HCT116 (cell line): ENCODE measurements around the gene TSPAN1. TPM values are rescaled to one million over a fixed set of nuclear protein-coding genes. Genes with fewer than 3 reads are reported as not detected.

Experiments
- ATAC-seq: fragments of 200-7000 bp; cut with Tn5 transposase; 2 replicates; pipeline ENCODE4 v1.9.1; 2020; ENCODE audit warnings: mild to moderate bottlenecking, moderate library complexity
- BruUV-seq: library from RNA; stranded (reverse); fragments of 400-500 nt; replicated peaks from 2 replicates; lab custom pipeline; 2021; lab: Mats Ljungman, UMichigan
- CTCF ChIA-PET: fragments of 300-600 bp; sonication (Branson Sonifier 250); formaldehyde crosslinking; loops from one replicate; lab custom pipeline; 2021; ENCODE audit warnings: antibody characterized with exemption; lab: Charles Lee
- POLR2A ChIA-PET: fragments of 300-600, 350-600 bp; sonication (Branson Sonifier 250); formaldehyde crosslinking; loops from one replicate; lab custom pipeline; 2021; ENCODE audit warnings: antibody characterized with exemption; lab: Charles Lee
- RAD21 ChIA-PET, 2 experiments: fragments of 300-600 bp; sonication (Branson Sonifier 250); formaldehyde crosslinking; loops; one replicate each; lab custom pipeline; 2023; ENCODE audit warnings: low total read pairs in 2 of 2; ENCODE audit not compliant: uncharacterized antibody in 2 of 2, unreplicated experiment in 2 of 2, low non-redundant PET in 1 of 2; lab: Charles Lee
- DNase-seq: peaks from one replicate; pipeline ENCODE4 v3.0.0-alpha.2; 2010; ENCODE audit warnings: low read depth, low spot score
- H2AFZ ChIP-seq: fragments of 200-600 bp; shearing (Covaris generic), sonication (generic); 2 replicates; pipeline ENCODE4 v1.6.1; 2017; ENCODE audit warnings: low read depth, mixed run types, mixed read lengths, antibody characterized with exemption, low read length; ENCODE audit not compliant: poor library complexity, severe bottlenecking
- H3K27ac ChIP-seq: 2 replicates; pipeline ENCODE4 v1.5.1; 2012; ENCODE audit warnings: low read depth, low read length
- H3K27me3 ChIP-seq: fragments of 200-600 bp; sonication (generic); 2 replicates; pipeline ENCODE4 v1.6.1; 2016; ENCODE audit warnings: mixed run types, low read length, mixed read lengths; ENCODE audit not compliant: insufficient read depth
- H3K36me3 ChIP-seq, 2 experiments: fragments of 200-500 bp in 1 of 2; fragments of 200-600 bp in 1 of 2; sonication (Bioruptor generic) in 1 of 2; sonication (generic) in 1 of 2; 2 replicates each; pipeline versions ENCODE4 v1.5.1 to v1.6.1; 2014 to 2016; ENCODE audit warnings: low read length in 2 of 2, inconsistent platforms in 1 of 2, mixed read lengths in 1 of 2, mixed run types in 1 of 2; ENCODE audit not compliant: insufficient read depth in 2 of 2, control insufficient read depth in 1 of 2
- H3K4me1 ChIP-seq, 2 experiments: fragments of 200-600 bp in 1 of 2; sonication (generic) in 1 of 2; 2 replicates each; pipeline versions ENCODE4 v1.5.1 to v1.6.1; 2012 to 2017; ENCODE audit warnings: low read length in 2 of 2, inconsistent platforms in 1 of 2, mild to moderate bottlenecking in 1 of 2, mixed read lengths in 1 of 2, mixed run types in 1 of 2, moderate library complexity in 1 of 2; ENCODE audit not compliant: insufficient read depth in 2 of 2, control insufficient read depth in 1 of 2
- H3K4me2 ChIP-seq: fragments of 200-600 bp; sonication (generic); 2 replicates; pipeline ENCODE4 v1.6.1; 2017; ENCODE audit warnings: mixed run types, low read length, mixed read lengths
- H3K4me3 ChIP-seq, 2 experiments: fragments of 200-600 bp in 1 of 2; sonication (generic) in 1 of 2; replicated peaks in 1 of 2; 2 replicates each; pipeline ENCODE4 v1.5.1; 2011 to 2016; ENCODE audit warnings: low read length in 2 of 2, control low read depth in 1 of 2, low read depth in 1 of 2, mild to moderate bottlenecking in 1 of 2, mixed read lengths in 1 of 2, mixed run types in 1 of 2
- H3K79me2 ChIP-seq: fragments of 200-600 bp; sonication (generic); 2 replicates; pipeline ENCODE4 v1.6.1; 2017; ENCODE audit warnings: mild to moderate bottlenecking, mixed run types, low read length, moderate library complexity, mixed read lengths; ENCODE audit not compliant: insufficient read depth
- H3K9ac ChIP-seq: fragments of 200-600 bp; sonication (generic); 2 replicates; pipeline ENCODE4 v1.6.1; 2016; ENCODE audit warnings: low read length, mixed read lengths
- H3K9me2 ChIP-seq: fragments of 200-600 bp; sonication (generic), shearing (Covaris generic); 2 replicates; pipeline ENCODE4 v1.6.1; 2017; ENCODE audit warnings: mixed run types, mild to moderate bottlenecking, moderate library complexity; ENCODE audit not compliant: insufficient read depth
- H3K9me3 ChIP-seq, 2 experiments: fragments of 200-500 bp in 1 of 2; fragments of 200-600 bp in 1 of 2; sonication (Bioruptor generic) in 1 of 2; sonication (generic) in 1 of 2; 2 replicates each; pipeline ENCODE4 v1.6.1; 2014 to 2017; ENCODE audit warnings: low read length in 2 of 2, mixed read lengths in 2 of 2, inconsistent platforms in 1 of 2, low read depth in 1 of 2, mild to moderate bottlenecking in 1 of 2, mixed run types in 1 of 2, moderate library complexity in 1 of 2; ENCODE audit not compliant: control insufficient read depth in 1 of 2, insufficient read depth in 1 of 2
- H4K20me1 ChIP-seq: fragments of 200-600 bp; sonication (generic), shearing (Covaris generic); 2 replicates; pipeline ENCODE4 v1.6.1; 2017; ENCODE audit warnings: mixed run types, mild to moderate bottlenecking, moderate library complexity; ENCODE audit not compliant: insufficient read depth
- ATF3 ChIP-seq: IDR thresholded peaks from 2 replicates; pipeline ENCODE4 v1.6.1; 2012
- CBX3 ChIP-seq: IDR thresholded peaks from 2 replicates; pipeline ENCODE4 v1.6.1; 2012; ENCODE audit warnings: low read depth
- EGR1 ChIP-seq: IDR thresholded peaks from 2 replicates; pipeline ENCODE4 v1.6.1; 2012; ENCODE audit warnings: low read depth
- EZH2 ChIP-seq: fragments of 200-600 bp; sonication (generic); IDR thresholded peaks from 2 replicates; pipeline ENCODE4 v1.6.1; 2017; ENCODE audit warnings: antibody characterized with exemption, mixed run types
- EZH2phosphoT487 ChIP-seq: fragments of 200-600 bp; IDR thresholded peaks from 2 replicates; pipeline ENCODE4 v1.6.1; 2018; ENCODE audit warnings: antibody characterized with exemption, borderline replicate concordance
- FOSL1 ChIP-seq: IDR thresholded peaks from 2 replicates; pipeline ENCODE4 v1.6.1; 2012; ENCODE audit warnings: low read depth
- MAX ChIP-seq: IDR thresholded peaks from 2 replicates; pipeline ENCODE4 v1.6.1; 2012
- POLR2A ChIP-seq: IDR thresholded peaks from 2 replicates; pipeline ENCODE4 v1.7.0; 2011; ENCODE audit warnings: borderline replicate concordance; ENCODE audit not compliant: insufficient read depth, insufficient read length; ENCODE audit errors: extremely low read depth
- RAD21 ChIP-seq: IDR thresholded peaks from 2 replicates; pipeline ENCODE4 v1.6.1; 2012; ENCODE audit warnings: low read depth, mild to moderate bottlenecking
- REST ChIP-seq: IDR thresholded peaks from 2 replicates; pipeline ENCODE4 v1.6.1; 2012; ENCODE audit warnings: low read depth
- SIN3A ChIP-seq: IDR thresholded peaks from 2 replicates; pipeline ENCODE4 v1.6.1; 2012; ENCODE audit warnings: low read depth
- SP1 ChIP-seq: IDR thresholded peaks from 2 replicates; pipeline ENCODE4 v1.6.1; 2012; ENCODE audit warnings: low read depth
- SRF ChIP-seq: IDR thresholded peaks from 2 replicates; pipeline ENCODE4 v1.6.1; 2012; ENCODE audit warnings: low read depth
- TCF7L2 ChIP-seq: IDR thresholded peaks from 2 replicates; pipeline ENCODE4 v1.7.0; 2011; ENCODE audit warnings: borderline replicate concordance, inconsistent platforms; ENCODE audit not compliant: insufficient read depth, insufficient read length; ENCODE audit errors: extremely low read depth
- YY1 ChIP-seq: IDR thresholded peaks from 2 replicates; pipeline ENCODE4 v1.6.1; 2011; ENCODE audit warnings: low read length, low read depth, moderate library complexity, mild to moderate bottlenecking; ENCODE audit not compliant: insufficient replicate concordance; ENCODE audit errors: extremely low read depth
- ZBTB33 ChIP-seq: IDR thresholded peaks from 2 replicates; pipeline ENCODE4 v1.6.1; 2011; ENCODE audit warnings: mild to moderate bottlenecking, low read length, moderate library complexity; ENCODE audit not compliant: insufficient replicate concordance; ENCODE audit errors: extremely low read depth
- ZFX ChIP-seq: fragments of 450-650 bp; IDR thresholded peaks from 2 replicates; pipeline ENCODE4 v1.6.1; 2017
- ZNF274 ChIP-seq: fragments of 200-500 bp; sonication (Bioruptor generic); IDR thresholded peaks from 2 replicates; pipeline ENCODE4 v1.6.1; 2014; ENCODE audit warnings: mild to moderate bottlenecking, low read depth, low read length, inconsistent platforms
- intact Hi-C: fragments of 100-400 bp; cut with micrococcal nuclease; formaldehyde crosslinking; loops from 2 replicates; pipeline ENCODE4 v1.10.0; 2022
- total RNA-seq: library from RNA; stranded (reverse); gene quantifications from one replicate; pipeline ENCODE4 v1.2.1, GENCODE V29; 2021; ENCODE audit not compliant: unreplicated experiment

Gene TSPAN1
- total RNA-seq, 1 experiment from 2014 or later, result 9.9 TPM

DNA sequence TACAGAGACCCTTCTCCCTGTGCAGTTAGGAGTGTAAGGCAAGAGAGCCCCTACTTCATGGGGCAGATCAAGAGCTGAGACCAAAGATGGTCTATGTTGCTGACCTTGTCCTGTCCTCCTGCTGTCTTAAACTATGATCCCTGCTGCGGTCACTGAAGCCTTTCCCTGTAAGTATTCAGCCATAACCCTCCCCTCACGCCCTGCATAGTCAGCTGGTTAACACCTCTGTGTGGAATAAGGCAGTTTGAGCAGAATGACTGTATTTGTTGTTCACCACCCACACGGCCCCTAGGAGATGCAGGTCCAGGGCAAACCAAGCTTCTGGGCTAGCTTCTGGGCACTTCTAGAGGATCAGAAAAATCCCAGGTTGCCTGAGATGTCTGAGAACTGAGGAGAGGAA, 356 bp downstream of the TSPAN1 start:
- CTCF ChIA-PET, result no interaction called here

More for the DNA sequence above, 356 bp downstream of the TSPAN1 start:
- Histone ChIP-seq H3K27ac (no peak overlapping the region), H3K4me2 (no peak overlapping the region), H3K9me3 (no peaks in the 10 kb centered on the region), H3K36me3 (no peaks in the 10 kb centered on the region), H3K9me2 (no peaks in the 10 kb centered on the region), H4K20me1 (no peaks in the 10 kb centered on the region), H3K27me3 (no peaks in the 10 kb centered on the region), H3K4me1 (peaks cover 48 to 55% of the 10 kb centered on the region in 2 experiments), H3K4me3 (no peak overlapping the region), H2AFZ (no peak overlapping the region), H3K9ac (no peak overlapping the region), H3K79me2 (no peaks in the 10 kb centered on the region)
- TF ChIP-seq ZBTB33 (no peak), EZH2phosphoT487 (no peak), SRF (no peak), TCF7L2 (no peak), YY1 (no peak), FOSL1 (no peak), CBX3 (no peak), ZFX (no peak), MAX (no peak), SP1 (no peak), EGR1 (no peak), SIN3A (no peak), ATF3 (no peak), POLR2A (no peak), ZNF274 (no peak), RAD21 (no peak), REST (no peak), EZH2 (no peak)
- intact Hi-C loops, result loop anchor here (5.0 kb wide), 1 partner anchor 673 kb away; the partner anchor contains the start of genes CCDC163 and MMACHC
- ATAC-seq (no peak), DNase-seq (no peak)
- POLR2A ChIA-PET, result no interaction called here
- no TSS peak for BruUV-seq
- RAD21 ChIA-PET, result no interaction called here
